HepG2 (cell line): ENCODE measurements around the gene MSI2. TPM values are rescaled to one million over a fixed set of nuclear protein-coding genes. Genes with fewer than 3 reads are reported as not detected.

Experiments
- ATAC-seq: fragments of 200-7000 bp; cut with Tn5 transposase; 3 replicates; pipeline ENCODE4 v1.9.1; 2020; ENCODE audit warnings: mild to moderate bottlenecking, moderate library complexity
- BruUV-seq: library from RNA; stranded (reverse); fragments of 400-500 nt; replicated peaks from 2 replicates; lab custom pipeline; 2021; lab: Mats Ljungman, UMichigan
- CTCF ChIA-PET: fragments of 300-600 bp; formaldehyde crosslinking; extraction: SDS; loops from one replicate; lab custom pipeline; 2021; ENCODE audit warnings: low total read pairs, inconsistent platforms, low intra/inter-chr PET ratio; lab: Yijun Ruan, JAX
- POLR2A ChIA-PET: fragments of 350-600 bp; sonication (Branson Sonifier 250); formaldehyde crosslinking; loops from one replicate; lab custom pipeline; 2020; ENCODE audit warnings: antibody characterized with exemption, inconsistent platforms; lab: Yijun Ruan, JAX
- DNase-seq: peaks from one replicate; pipeline ENCODE4 v3.0.0-alpha.2; 2015; ENCODE audit warnings: low spot score
- FAIRE-seq: peaks from 3 replicates; lab custom pipeline; 2011; peaks lifted over from hg19 to GRCh38; lab: Jason Lieb, UNC
- H2AFZ ChIP-seq: one replicate; pipeline ENCODE4 v1.6.1; 2011; ENCODE audit warnings: low read length, inconsistent platforms
- H3K27ac ChIP-seq: fragments of 300-600 bp; 3 replicates; pipeline ENCODE4 v1.8.0; 2011; ENCODE audit warnings: mixed run types, mild to moderate bottlenecking, mixed read lengths, low read length, inconsistent platforms; ENCODE audit not compliant: insufficient read depth; ENCODE audit errors: extremely low read length
- H3K27me3 ChIP-seq, 2 experiments: fragments of 200-600 bp in 1 of 2; 2 replicates in 1 of 2; 3 replicates in 1 of 2; pipeline versions ENCODE4 v1.6.0 to v1.8.0; 2011; ENCODE audit warnings: low read length in 2 of 2, mild to moderate bottlenecking in 2 of 2, moderate library complexity in 2 of 2, inconsistent platforms in 1 of 2; ENCODE audit not compliant: insufficient read depth in 2 of 2, control insufficient read depth in 1 of 2
- H3K36me3 ChIP-seq, 2 experiments: fragments of 200-600 bp in 1 of 2; replicated peaks in 1 of 2; 2 replicates in 1 of 2; 3 replicates in 1 of 2; pipeline versions ENCODE4 v1.5.1 to v1.8.0; 2011; ENCODE audit warnings: low read length in 2 of 2, inconsistent platforms in 1 of 2; ENCODE audit not compliant: insufficient read depth in 2 of 2, control insufficient read depth in 1 of 2
- H3K4me1 ChIP-seq: 2 replicates; pipeline ENCODE4 v1.5.1; 2012; ENCODE audit warnings: low read length, inconsistent platforms; ENCODE audit not compliant: insufficient read depth
- H3K4me2 ChIP-seq: 2 replicates; pipeline ENCODE4 v1.6.0; 2011; ENCODE audit warnings: low read depth, low read length, inconsistent platforms
- H3K4me3 ChIP-seq, 3 experiments: fragments of 200-600 bp in 1 of 3; sonication (generic), shearing (Covaris generic) in 1 of 3; replicated peaks in 1 of 3; 2 replicates each; pipeline ENCODE4 v1.5.1; 2011 to 2016; ENCODE audit warnings: low read length in 3 of 3, inconsistent platforms in 2 of 3, low read depth in 2 of 3, mild to moderate bottlenecking in 2 of 3, control low read depth in 1 of 3, mixed read lengths in 1 of 3; ENCODE audit not compliant: insufficient read depth in 1 of 3
- H3K79me2 ChIP-seq: one replicate; pipeline ENCODE4 v1.6.1; 2011; ENCODE audit warnings: low read length, inconsistent platforms; ENCODE audit not compliant: insufficient read depth
- H3K9ac ChIP-seq: 2 replicates; pipeline ENCODE4 v1.6.0; 2011; ENCODE audit warnings: mild to moderate bottlenecking, low read depth, low read length, inconsistent platforms; ENCODE audit not compliant: insufficient read depth
- H3K9me3 ChIP-seq: 2 replicates; pipeline ENCODE4 v1.5.1; 2012; ENCODE audit warnings: mild to moderate bottlenecking, low read length
- H4K20me1 ChIP-seq: 2 replicates; pipeline ENCODE4 v1.6.0; 2011; ENCODE audit warnings: inconsistent platforms, mild to moderate bottlenecking, low read length, moderate library complexity; ENCODE audit not compliant: insufficient read depth
- ATAD3A ChIP-seq: sonication (generic); formaldehyde crosslinking; IDR thresholded peaks from 2 replicates; pipeline ENCODE4 v1.4.0; 2020; ENCODE audit warnings: missing genetic modification reagents
- RBM22 ChIP-seq: fragments of 200-400 bp; formaldehyde crosslinking; optimal IDR thresholded peaks from 2 replicates; pipeline ENCODE3; 2017; ENCODE audit warnings: mild to moderate bottlenecking, low read length, moderate library complexity
- XRCC5 ChIP-seq: fragments of 200-400 bp; formaldehyde crosslinking; optimal IDR thresholded peaks from 2 replicates; pipeline ENCODE3; 2017; ENCODE audit warnings: mild to moderate bottlenecking, low read length
- ZNF501 ChIP-seq: sonication (generic); formaldehyde crosslinking; IDR thresholded peaks from 2 replicates; pipeline ENCODE4 v1.5.1; 2020; ENCODE audit warnings: mild to moderate bottlenecking, moderate library complexity, missing genetic modification reagents
- ZNF510 ChIP-seq: sonication (generic); formaldehyde crosslinking; IDR thresholded peaks from 2 replicates; pipeline ENCODE4 v1.4.0; 2020; ENCODE audit warnings: low read depth, mild to moderate bottlenecking, missing genetic modification reagents
- ZNF619 ChIP-seq: sonication (generic); formaldehyde crosslinking; IDR thresholded peaks from 2 replicates; pipeline ENCODE4 v1.4.0; 2020; ENCODE audit warnings: mild to moderate bottlenecking, missing genetic modification reagents
- WGBS: methylation state at CpG from one replicate; pipeline ENCODE4 v1.1.6; 2017; ENCODE audit warnings: low lambda C conversion rate; 5-methylcytosine and 5-hydroxymethylcytosine counted together
- in situ Hi-C: cut with HindIII; loops from 2 replicates; pipeline ENCODE4 v1.10.0; 2017; ENCODE audit warnings: low pct_unique_long_range_greater_than_20kb; ENCODE audit not compliant: extremely low pct_ligation_motif_present
- intact Hi-C: fragments of 100-400 bp; cut with micrococcal nuclease; formaldehyde crosslinking; loops from one replicate; pipeline ENCODE4 v1.10.0; 2022; ENCODE audit not compliant: unreplicated experiment
- polyA plus RNA-seq, 8 experiments: library from polyadenylated mRNA; depleted of rRNA in 3 of 8; stranded (reverse) in 7 of 8; unstranded in 1 of 8; fragments of >200 nt; fragmentation: Illumina TruSeq in 4 of 8; extraction: Trizol in 4 of 8; gene quantifications; 2 replicates each; pipeline versions ENCODE4 v1.2.1 to v1.2.3, GENCODE V29; 2011 to 2016; ENCODE audit warnings: low read depth in 4 of 8, missing spikeins in 1 of 8, mixed read lengths in 1 of 8; ENCODE audit not compliant: insufficient read depth in 1 of 8
- total RNA-seq, 5 experiments: library from RNA; depleted of rRNA; stranded (reverse); fragments of >200 nt; fragmentation: Illumina TruSeq; extraction: Trizol; gene quantifications; 2 replicates each; pipeline ENCODE4 v1.2.3, GENCODE V29; 2016; ENCODE audit warnings: low read depth in 1 of 5
- TF ChIP-seq, protein P1 (sequence below): sonication (generic); formaldehyde crosslinking; IDR thresholded peaks from 2 replicates; pipeline ENCODE4 v1.8.0; 2022; ENCODE audit warnings: mild to moderate bottlenecking, missing genetic modification reagents

MSI2 gene
- total and polyA plus RNA-seq, 2 of the 13 experiments (the other 11 are each of a cell fraction or from before 2014, with no cell fraction given), result 77.5 to 78.4 TPM

DNA sequence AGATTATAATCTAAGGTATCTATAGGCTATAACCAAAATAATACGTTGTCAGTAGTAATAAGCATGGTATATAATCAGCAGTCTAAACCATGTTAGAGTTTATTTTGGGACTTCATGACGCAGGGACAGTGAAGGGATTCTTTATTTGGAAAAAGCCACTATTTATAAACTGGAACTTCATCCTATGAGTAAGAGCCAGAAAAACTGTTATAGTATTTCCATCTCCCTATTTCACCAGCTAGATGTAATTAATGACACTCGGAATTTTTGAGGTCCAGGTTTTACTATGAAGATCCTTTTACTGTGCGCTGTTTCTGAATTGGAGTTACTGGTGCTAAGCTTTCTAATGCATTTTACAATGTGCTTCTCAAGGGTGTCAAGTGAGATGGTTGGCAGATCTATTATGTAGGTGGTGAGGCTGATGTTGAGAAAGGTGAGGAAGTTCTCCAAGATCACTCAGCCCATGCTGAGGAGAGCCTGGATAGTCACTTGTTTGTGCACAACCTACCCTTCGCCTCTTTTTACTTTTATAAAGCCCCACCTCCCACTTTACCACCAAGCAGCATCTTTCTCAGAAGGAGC lies 149.3 kb downstream of the MSI2 start:
- ATAC-seq (no peak), FAIRE-seq (no peak), DNase-seq (no peak)
- TF ChIP-seq RBM22 (peak; percentile 7), ATAD3A (CRISPR knock-in tag) (no peak)
- no peaks in the 10 kb centered on the region for H3K27me3 ChIP-seq
- H3K36me3 ChIP-seq, result peaks cover 19 to 47% of the 10 kb centered on the region in 2 experiments
- H3K27ac ChIP-seq, result peak overlapping the region; percentile 96
- CTCF ChIA-PET, result no interaction called here
- no peak overlapping the region for H3K4me2 ChIP-seq
- no peaks in the 10 kb centered on the region for H3K9me3 ChIP-seq
- BruUV-seq, result no TSS peak
- H3K4me1 ChIP-seq, result peaks cover 78% of the 10 kb centered on the region
- POLR2A ChIA-PET, result interaction anchor here (1.8 kb wide), 1 partner anchor 8 kb away, joined by 6 read pairs; no protein-coding TSS in a partner anchor
- H3K4me3 ChIP-seq, result no peak overlapping the region
- no peak overlapping the region for H2AFZ ChIP-seq
- 96% methylated on average over 5 of the region's 5 CpGs for WGBS
- H3K9ac ChIP-seq, result no peak overlapping the region
- H3K79me2 ChIP-seq, result peaks cover 21% of the 10 kb centered on the region
- no peaks in the 10 kb centered on the region for H4K20me1 ChIP-seq
- in situ Hi-C loops, result no loop called here
- intact Hi-C loops, result loop anchor here (2.0 to 10.0 kb wide), 4 partner anchors 35 to 163 kb away; no protein-coding TSS in a partner anchor

DNA sequence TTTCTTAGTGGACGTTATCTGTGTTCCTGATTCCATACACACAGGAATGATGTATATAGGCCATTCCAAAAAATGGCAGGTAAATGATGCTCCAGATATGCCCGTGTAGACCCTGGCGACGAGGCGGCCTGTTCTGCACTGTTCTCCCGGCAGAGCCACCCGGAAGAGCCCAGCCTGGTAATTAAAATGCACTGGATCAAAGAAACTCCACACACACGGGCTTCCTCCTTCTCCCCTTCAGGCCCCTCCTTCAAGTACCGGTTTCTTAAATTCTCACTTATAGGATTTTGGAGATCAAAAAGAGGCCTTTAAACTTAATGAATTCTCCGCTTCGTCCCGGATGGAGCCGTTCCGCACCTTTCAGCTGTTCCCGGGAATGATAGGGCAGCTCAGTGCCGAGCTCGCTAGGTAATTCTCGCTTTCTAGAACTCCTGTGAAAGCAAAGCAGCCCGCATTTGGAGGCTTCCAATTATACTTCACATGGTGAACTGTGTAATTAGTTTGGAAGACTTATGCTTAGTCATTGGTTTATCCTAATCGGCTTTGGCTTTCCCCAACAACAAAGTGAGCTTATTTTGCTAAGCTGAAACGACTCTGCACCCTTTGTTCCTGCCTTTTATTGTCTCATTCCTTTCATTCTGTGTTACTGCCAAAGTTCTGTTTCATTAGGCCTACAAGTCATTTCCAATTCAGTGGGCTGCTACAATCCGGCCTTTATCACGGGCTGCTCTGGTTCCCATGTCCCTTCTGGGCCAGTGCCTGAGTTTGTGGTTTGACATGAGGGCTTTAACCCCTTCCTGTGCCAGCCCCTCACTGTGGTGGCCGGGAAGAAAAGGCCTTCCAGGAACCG lies 150.0 kb downstream of the MSI2 start:
- ATAC-seq, result peak; percentile 6; the same call in 1 of the 3 replicates
- Histone ChIP-seq H3K79me2 (peaks cover 25% of the 10 kb centered on the region), H3K4me2 (peak overlapping the region; percentile 95), H3K4me3 (peak overlapping the region in 1 of 3 experiments; percentile 37; a peak in 1 of 6 replicates), H3K27ac (peak overlapping the region; percentile 96), H3K4me1 (peaks cover 86% of the 10 kb centered on the region), H3K27me3 (no peaks in the 10 kb centered on the region), H3K9ac (peak overlapping the region; percentile 81), H2AFZ (no peak overlapping the region), H3K9me3 (no peaks in the 10 kb centered on the region), H3K36me3 (peaks cover 17 to 42% of the 10 kb centered on the region in 2 experiments), H4K20me1 (no peaks in the 10 kb centered on the region)
- WGBS, result 80% methylated on average over 25 of the region's 25 CpGs
- POLR2A ChIA-PET, result interaction anchor here (1.2 to 3.3 kb wide), 8 partner anchors 18 to 172 kb away, joined by 3 to 20 read pairs (median 10); partner anchors contain the start of gene MSI2
- peak; percentile 61 for DNase-seq
- BruUV-seq, result no TSS peak
- CTCF ChIA-PET, result interaction anchor here (2.3 kb wide), 1 partner anchor 163 kb away, joined by 10 read pairs; no protein-coding TSS in a partner anchor
- FAIRE-seq, result no peak
- in situ Hi-C loops (no loop called here), intact Hi-C loops (loop anchor here (2.0 to 10.0 kb wide), 4 partner anchors 34 to 164 kb away; no protein-coding TSS in a partner anchor)
- TF ChIP-seq ZNF510 (CRISPR knock-in tag) (0 out of 2 replicates have a peak, but pooled peaks have one; percentile 49), ZNF619 (CRISPR knock-in tag) (0 out of 2 replicates have a peak, but pooled peaks have one; percentile 16), ZNF501 (CRISPR knock-in tag) (peak; percentile 36; the same call in 1 of the 2 replicates), XRCC5 (peak; percentile 46)
- TF ChIP-seq, protein P1, sequence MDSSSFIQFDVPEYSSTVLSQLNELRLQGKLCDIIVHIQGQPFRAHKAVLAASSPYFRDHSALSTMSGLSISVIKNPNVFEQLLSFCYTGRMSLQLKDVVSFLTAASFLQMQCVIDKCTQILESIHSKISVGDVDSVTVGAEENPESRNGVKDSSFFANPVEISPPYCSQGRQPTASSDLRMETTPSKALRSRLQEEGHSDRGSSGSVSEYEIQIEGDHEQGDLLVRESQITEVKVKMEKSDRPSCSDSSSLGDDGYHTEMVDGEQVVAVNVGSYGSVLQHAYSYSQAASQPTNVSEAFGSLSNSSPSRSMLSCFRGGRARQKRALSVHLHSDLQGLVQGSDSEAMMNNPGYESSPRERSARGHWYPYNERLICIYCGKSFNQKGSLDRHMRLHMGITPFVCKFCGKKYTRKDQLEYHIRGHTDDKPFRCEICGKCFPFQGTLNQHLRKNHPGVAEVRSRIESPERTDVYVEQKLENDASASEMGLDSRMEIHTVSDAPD (CRISPR knock-in tag), result no peak
